Measurements from ENCODE around the gene KCTD16. TPM values are rescaled to one million over a fixed set of nuclear protein-coding genes. Genes with fewer than 3 reads are reported as not detected.

The KCTD16 gene
- total RNA-seq, 6 experiments from 2014 or later, result under 0.01 to 0.02 (median 0.02) TPM; not detected in 3

- no peak for ATAC-seq
Observed at GRCh38 chr5:144367991-144368390, 197.3 kb downstream of the KCTD16 start.

GRCh38 chr5:144368556-144368955, 197.9 kb downstream of the KCTD16 start:
- Histone ChIP-seq H3K36me3 (no peaks in the 10 kb centered on the region), H3K9me3 (no peaks in the 10 kb centered on the region), H3K27ac (no peak overlapping the region), H3K4me1 (peaks cover 0 to 6% (median 0%) of the 10 kb centered on the region in 4 donors), H3K27me3 (no peaks in the 10 kb centered on the region), H3K4me3 (no peak overlapping the region)
- TF ChIP-seq, protein P1, sequence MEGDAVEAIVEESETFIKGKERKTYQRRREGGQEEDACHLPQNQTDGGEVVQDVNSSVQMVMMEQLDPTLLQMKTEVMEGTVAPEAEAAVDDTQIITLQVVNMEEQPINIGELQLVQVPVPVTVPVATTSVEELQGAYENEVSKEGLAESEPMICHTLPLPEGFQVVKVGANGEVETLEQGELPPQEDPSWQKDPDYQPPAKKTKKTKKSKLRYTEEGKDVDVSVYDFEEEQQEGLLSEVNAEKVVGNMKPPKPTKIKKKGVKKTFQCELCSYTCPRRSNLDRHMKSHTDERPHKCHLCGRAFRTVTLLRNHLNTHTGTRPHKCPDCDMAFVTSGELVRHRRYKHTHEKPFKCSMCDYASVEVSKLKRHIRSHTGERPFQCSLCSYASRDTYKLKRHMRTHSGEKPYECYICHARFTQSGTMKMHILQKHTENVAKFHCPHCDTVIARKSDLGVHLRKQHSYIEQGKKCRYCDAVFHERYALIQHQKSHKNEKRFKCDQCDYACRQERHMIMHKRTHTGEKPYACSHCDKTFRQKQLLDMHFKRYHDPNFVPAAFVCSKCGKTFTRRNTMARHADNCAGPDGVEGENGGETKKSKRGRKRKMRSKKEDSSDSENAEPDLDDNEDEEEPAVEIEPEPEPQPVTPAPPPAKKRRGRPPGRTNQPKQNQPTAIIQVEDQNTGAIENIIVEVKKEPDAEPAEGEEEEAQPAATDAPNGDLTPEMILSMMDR (IDR thresholded peaks at IDR 0.05), result no peak
- no peak for TF ChIP-seq POLR2A (IDR thresholded peaks at IDR 0.05)
- WGBS (ENCODE audit: insufficient coverage, low coverage, low lambda C conversion rate, missing lambda C conversion rate), result 42% methylated on average over 4 of the region's 4 CpGs
- intact Hi-C loops (cut with DNase I), result no loop called here
- ATAC-seq (no peak), DNase-seq (no peak)

More at GRCh38 chr5:144367991-144368390, 197.3 kb downstream of the KCTD16 start:
- Histone ChIP-seq H3K4me3 (no peak overlapping the region), H3K4me1 (peaks cover 0 to 6% (median 0%) of the 10 kb centered on the region in 4 donors), H3K36me3 (no peaks in the 10 kb centered on the region), H3K27ac (no peak overlapping the region), H3K9me3 (no peaks in the 10 kb centered on the region), H3K27me3 (no peaks in the 10 kb centered on the region)
- DNase-seq, result no peak
- TF ChIP-seq, protein P1 (IDR thresholded peaks at IDR 0.05), result no peak
- TF ChIP-seq POLR2A (IDR thresholded peaks at IDR 0.05), result no peak
- 80% methylated on average over 3 of the region's 3 CpGs for WGBS (ENCODE audit: insufficient coverage, low coverage, low lambda C conversion rate, missing lambda C conversion rate)
- intact Hi-C loops (cut with DNase I), result no loop called here

DNA sequence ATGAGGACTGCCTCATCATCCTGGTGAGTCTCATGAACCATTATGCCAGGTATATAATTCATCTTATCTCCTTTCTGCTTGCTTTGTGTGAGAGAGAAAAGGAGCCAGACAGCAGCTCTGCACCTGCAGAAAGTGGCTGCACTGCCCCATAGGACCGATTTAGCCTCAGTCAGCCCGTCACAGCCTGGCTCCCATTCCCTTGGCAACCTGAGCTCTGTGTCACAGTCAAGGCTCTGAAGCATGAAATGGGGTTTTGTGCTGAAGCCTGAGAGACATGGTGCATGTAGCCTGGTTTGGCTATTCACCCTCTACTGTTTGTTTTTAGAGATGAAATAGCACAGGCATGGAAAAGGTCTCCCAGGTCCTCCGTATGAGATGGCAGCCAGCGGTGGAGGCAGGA, 198.3 kb downstream of the KCTD16 start:
- H3K4me1 ChIP-seq, result peaks cover 0 to 6% (median 0%) of the 10 kb centered on the region in 4 donors

DNA sequence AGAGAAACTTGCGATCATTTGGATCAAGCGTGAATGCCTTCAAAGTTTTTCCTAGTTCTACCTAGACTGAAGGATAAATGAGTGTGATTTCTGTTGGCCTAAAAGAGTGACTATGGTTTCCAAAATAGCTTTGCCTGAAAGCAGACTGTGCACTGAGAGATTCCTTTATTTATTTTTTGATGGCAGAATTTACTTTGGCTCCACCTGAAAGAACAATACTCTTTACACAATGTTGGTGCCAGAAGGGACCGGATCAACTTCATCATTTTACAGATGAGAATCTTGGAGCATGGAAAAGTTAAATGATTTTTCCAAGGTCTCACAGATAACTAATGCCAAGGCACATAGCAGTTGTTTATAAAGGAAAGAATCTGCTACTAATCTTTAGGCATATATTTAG, 199.6 kb downstream of the KCTD16 start:
- H3K27ac ChIP-seq, result no peak overlapping the region
- H3K4me3 ChIP-seq, result no peak overlapping the region
- H3K9me3 ChIP-seq, result no peaks in the 10 kb centered on the region
- ATAC-seq (peak; percentile 60 to 93 (median 74)), DNase-seq (no peak)
- no peaks in the 10 kb centered on the region for H3K36me3 ChIP-seq
- no peaks in the 10 kb centered on the region for H3K27me3 ChIP-seq
- TF ChIP-seq POLR2A (IDR thresholded peaks at IDR 0.05), result no peak
- TF ChIP-seq, protein P1 (IDR thresholded peaks at IDR 0.05), result no peak
- WGBS (ENCODE audit: insufficient coverage, low coverage, low lambda C conversion rate, missing lambda C conversion rate), result 52% methylated on average over 3 of the region's 3 CpGs
- intact Hi-C loops (cut with DNase I), result no loop called here
- H3K4me1 ChIP-seq, result peaks cover 0 to 6% (median 0%) of the 10 kb centered on the region in 4 donors

More for the DNA sequence above, 198.3 kb downstream of the KCTD16 start:
- DNase-seq, result no peak
- Histone ChIP-seq H3K36me3 (no peaks in the 10 kb centered on the region), H3K27ac (no peak overlapping the region), H3K9me3 (no peaks in the 10 kb centered on the region), H3K27me3 (no peaks in the 10 kb centered on the region), H3K4me3 (no peak overlapping the region)
- ATAC-seq, result no peak
- TF ChIP-seq, protein P1 (IDR thresholded peaks at IDR 0.05), result no peak
- TF ChIP-seq POLR2A (IDR thresholded peaks at IDR 0.05), result no peak
- intact Hi-C loops (cut with DNase I), result no loop called here
- no CpG with 5 or more reads among the region's 4 CpGs for WGBS (ENCODE audit: insufficient coverage, low coverage, low lambda C conversion rate, missing lambda C conversion rate)

DNA sequence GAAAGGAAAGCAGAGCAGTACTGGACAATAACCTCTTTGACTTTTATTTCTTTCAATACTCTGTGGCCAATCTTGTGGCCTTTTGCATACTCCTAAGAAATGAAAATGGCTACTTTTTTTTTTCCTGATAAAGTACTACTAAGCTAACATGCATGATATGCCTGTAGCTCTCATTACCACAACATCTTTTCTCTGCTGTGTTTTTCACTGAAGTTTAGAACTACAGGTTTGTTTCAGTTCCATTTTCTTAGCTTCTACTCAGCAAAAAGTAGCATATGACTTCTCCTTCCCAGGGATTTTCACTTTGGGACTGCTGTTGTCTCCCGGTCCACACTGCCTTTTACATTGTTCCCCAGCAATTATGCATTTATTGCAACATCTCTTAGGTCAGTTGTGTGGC, 204.0 kb downstream of the KCTD16 start:
- no peak for DNase-seq
- Histone ChIP-seq H3K4me1 (peaks cover 0 to 5% (median 0%) of the 10 kb centered on the region in 4 donors), H3K4me3 (no peak overlapping the region), H3K36me3 (no peaks in the 10 kb centered on the region), H3K27ac (no peak overlapping the region), H3K9me3 (no peaks in the 10 kb centered on the region), H3K27me3 (no peaks in the 10 kb centered on the region)
- 36% methylated on average over 1 of the region's 1 CpG for WGBS (ENCODE audit: insufficient coverage, low coverage, low lambda C conversion rate, missing lambda C conversion rate)
- TF ChIP-seq, protein P1 (IDR thresholded peaks at IDR 0.05), result no peak
- no peak for TF ChIP-seq POLR2A (IDR thresholded peaks at IDR 0.05)
- no peak for ATAC-seq
- intact Hi-C loops (cut with DNase I), result no loop called here

Data from right lobe of liver (tissue), 6 donors.